K562 (cell line): ENCODE data around the gene NR1D2. TPM values are rescaled to one million over a fixed set of nuclear protein-coding genes. Genes with fewer than 3 reads are reported as not detected.

Experiments used
- BMI1 ChIP-seq: fragments of 150-350 bp; IDR thresholded peaks from 2 replicates; pipeline ENCODE4 v1.6.1; 2014; ENCODE audit warnings: low read length
- CCAR2 ChIP-seq: fragments of 200-400 bp; formaldehyde crosslinking; IDR thresholded peaks from 2 replicates; pipeline ENCODE4 v1.6.1; 2017; ENCODE audit warnings: mild to moderate bottlenecking, low read depth, low read length
- CEBPB ChIP-seq: fragments of 450-650 bp; IDR thresholded peaks from 2 replicates; pipeline ENCODE4 v1.6.1; 2016; ENCODE audit warnings: missing genetic modification characterization, missing compliant biosample characterization
- CHD4 ChIP-seq: fragments of 200-600 bp; sonication (generic); IDR thresholded peaks from 3 replicates; pipeline ENCODE4 v1.6.1; 2012; ENCODE audit warnings: low read depth, mild to moderate bottlenecking, mixed read lengths, low read length, inconsistent platforms; ENCODE audit not compliant: insufficient read depth, insufficient replicate concordance, poor library complexity, severe bottlenecking
- FOXK2 ChIP-seq, 2 experiments: fragments of 450-650 bp; IDR thresholded peaks in 1 of 2; conservative IDR thresholded peaks in 1 of 2; 2 replicates each; pipeline ENCODE4 v1.6.1; 2016; ENCODE audit warnings: low read depth in 2 of 2, mild to moderate bottlenecking in 1 of 2
- FOXM1 ChIP-seq, 2 experiments: fragments of 450-650 bp in 1 of 2; sonication (generic) in 1 of 2; formaldehyde crosslinking in 1 of 2; IDR thresholded peaks; 2 replicates each; pipeline versions ENCODE4 v1.6.1 to v1.9.0; 2017 to 2022; ENCODE audit warnings: low read depth in 2 of 2, mild to moderate bottlenecking in 2 of 2, missing genetic modification reagents in 1 of 2, moderate library complexity in 1 of 2
- HDAC8 ChIP-seq: fragments of 450-650 bp; IDR thresholded peaks from 2 replicates; pipeline ENCODE4 v1.6.1; 2016; ENCODE audit warnings: mild to moderate bottlenecking, missing genetic modification characterization, moderate library complexity, missing compliant biosample characterization
- NFIC ChIP-seq: fragments of 450-650 bp; IDR thresholded peaks from 2 replicates; pipeline ENCODE4 v1.6.1; 2017; ENCODE audit warnings: mild to moderate bottlenecking, inconsistent platforms
- PCBP1 ChIP-seq: fragments of 200-400 bp; formaldehyde crosslinking; IDR thresholded peaks from 2 replicates; pipeline ENCODE4 v1.6.1; 2018; ENCODE audit warnings: mild to moderate bottlenecking, low read depth, low read length; ENCODE audit not compliant: poor library complexity, severe bottlenecking
- POLR2G ChIP-seq: fragments of 200-400 bp; formaldehyde crosslinking; IDR thresholded peaks from 2 replicates; pipeline ENCODE4 v1.6.1; 2017; ENCODE audit warnings: low read depth, mild to moderate bottlenecking, antibody characterized with exemption, low read length, moderate library complexity
- RB1 ChIP-seq: fragments of 450-650 bp; IDR thresholded peaks from 2 replicates; pipeline ENCODE4 v1.6.1; 2017; ENCODE audit warnings: low read depth, mild to moderate bottlenecking
- RBM22 ChIP-seq: fragments of 200-400 bp; formaldehyde crosslinking; IDR thresholded peaks from 2 replicates; pipeline ENCODE4 v1.6.1; 2018; ENCODE audit warnings: low read length, low read depth; ENCODE audit not compliant: poor library complexity, severe bottlenecking
- SMARCA4 ChIP-seq: fragments of 450-650 bp; IDR thresholded peaks from 2 replicates; pipeline ENCODE4 v1.6.1; 2016
- SMARCB1 ChIP-seq: IDR thresholded peaks from 2 replicates; pipeline ENCODE4 v1.6.1; 2011; ENCODE audit warnings: improper control_type of control experiment, low read depth; ENCODE audit not compliant: insufficient read length
- SRSF3 ChIP-seq: fragments of 200-400 bp; formaldehyde crosslinking; IDR thresholded peaks from 2 replicates; pipeline ENCODE4 v1.6.1; 2016; ENCODE audit warnings: mild to moderate bottlenecking, low read length, moderate library complexity; ENCODE audit not compliant: insufficient read depth
- STAT5A ChIP-seq: IDR thresholded peaks from 2 replicates; pipeline ENCODE4 v1.6.1; 2012; ENCODE audit warnings: low read length, inconsistent platforms, borderline replicate concordance
- TRIM28 ChIP-seq: fragments of 450-650 bp; IDR thresholded peaks from 2 replicates; pipeline ENCODE4 v1.6.1; 2017
- XRCC5 ChIP-seq: fragments of 200-400 bp; formaldehyde crosslinking; IDR thresholded peaks from 2 replicates; pipeline ENCODE4 v1.6.1; 2017; ENCODE audit warnings: low read depth, mild to moderate bottlenecking, low read length
- ZFP36 ChIP-seq: fragments of 150-350 bp; IDR thresholded peaks from 2 replicates; pipeline ENCODE4 v1.6.1; 2018; ENCODE audit warnings: low read length, low read depth; ENCODE audit not compliant: partially characterized antibody
- ZNF707 ChIP-seq: fragments of 250-450 bp; sonication (Bioruptor Pico); conservative IDR thresholded peaks from 2 replicates; pipeline ENCODE4 v1.8.0; 2022; ENCODE audit warnings: inconsistent platforms, mild to moderate bottlenecking, moderate library complexity
- ZSCAN32 ChIP-seq: fragments of 450-650 bp; formaldehyde crosslinking; IDR thresholded peaks from 2 replicates; pipeline ENCODE4 v1.4.0; 2020; ENCODE audit warnings: mild to moderate bottlenecking, moderate library complexity
- polyA plus RNA-seq, 8 experiments: library from polyadenylated mRNA; depleted of rRNA in 4 of 8; stranded (reverse) in 5 of 8; unstranded in 3 of 8; fragments of >200 nt; fragmentation: Nextera tagmentation in 2 of 8; fragmentation: Illumina TruSeq in 1 of 8; extraction: Ambion mirVana in 2 of 8; extraction: Trizol in 1 of 8; gene quantifications; 2 replicates each; pipeline versions ENCODE4 v1.2.1 to v1.2.3, GENCODE V29; 2011 to 2014; ENCODE audit warnings: inconsistent platforms in 1 of 8, missing spikeins in 1 of 8
- total RNA-seq, 7 experiments: library from RNA; depleted of rRNA in 6 of 7; stranded (reverse); fragments of >200 nt in 6 of 7; fragmentation: Illumina TruSeq in 2 of 7; extraction: Trizol in 2 of 7; gene quantifications; 2 replicates each; pipeline versions ENCODE4 v1.2.1 to v1.2.3, GENCODE V29; 2011 to 2021; ENCODE audit warnings: low replicate concordance in 1 of 7
- TF ChIP-seq, protein P1 (sequence below): sonication (generic); formaldehyde crosslinking; IDR thresholded peaks from 2 replicates; pipeline ENCODE4 v1.8.1; 2023; ENCODE audit warnings: mild to moderate bottlenecking, missing genetic modification reagents
- TF ChIP-seq, protein P2 (sequence below): sonication (generic); formaldehyde crosslinking; IDR thresholded peaks from 2 replicates; pipeline ENCODE4 v1.8.0; 2022; ENCODE audit warnings: missing genetic modification reagents, mild to moderate bottlenecking, moderate library complexity, borderline replicate concordance
- TF ChIP-seq, protein P3 (sequence below): sonication (generic); formaldehyde crosslinking; IDR thresholded peaks from 2 replicates; pipeline ENCODE4 v1.8.0; 2023; ENCODE audit warnings: mild to moderate bottlenecking, missing genetic modification reagents
- TF ChIP-seq, protein P4 (sequence below): sonication (generic); formaldehyde crosslinking; IDR thresholded peaks from 2 replicates; pipeline ENCODE4 v1.9.0; 2022; ENCODE audit warnings: mild to moderate bottlenecking, missing genetic modification reagents

The NR1D2 gene
- total and polyA plus RNA-seq, 9 of the 15 experiments (the other 6 are each of a cell fraction or from before 2014, with no cell fraction given) = 1.2 to 5.5 (median 2.9) TPM

DNA sequence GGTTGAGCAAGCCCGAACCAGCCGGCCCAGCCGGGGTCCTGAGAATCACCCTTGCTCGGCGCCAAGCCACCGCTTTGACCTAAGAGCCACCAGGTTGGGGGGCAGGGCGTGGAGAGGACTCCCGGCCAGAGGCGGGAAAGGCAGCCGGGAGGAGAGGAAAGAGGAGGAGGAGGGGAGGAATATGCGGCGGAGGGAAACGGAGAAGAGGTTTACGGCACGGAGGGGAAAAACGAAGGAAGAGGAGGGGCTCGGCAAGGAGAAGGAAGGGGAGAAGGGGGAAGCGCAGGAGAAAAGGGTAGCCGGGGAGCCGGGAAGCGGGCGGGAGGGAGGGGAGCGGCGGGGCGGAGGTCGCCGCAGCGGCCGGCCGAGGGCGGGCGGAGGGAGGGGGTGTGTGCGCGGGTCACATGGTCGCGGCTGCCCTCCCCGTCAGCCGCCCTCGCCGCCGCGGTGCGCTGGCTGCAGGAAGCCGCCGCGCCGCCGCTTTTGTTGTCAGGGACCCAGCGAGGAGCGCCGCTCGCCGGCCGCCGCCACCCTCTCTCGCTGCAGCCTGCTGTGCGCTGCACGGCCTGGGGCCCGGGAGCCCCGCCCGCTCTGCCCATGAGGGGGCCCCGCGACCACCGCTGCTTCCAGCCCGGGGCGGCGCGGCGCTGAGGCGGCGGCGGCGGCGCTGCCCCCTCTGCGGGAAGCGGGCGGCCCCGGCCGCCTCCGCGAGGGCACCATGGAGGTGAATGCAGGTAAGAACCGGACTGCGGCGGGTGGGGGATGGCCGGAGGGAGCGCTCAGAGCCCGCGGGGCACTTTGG is at the start of gene NR1D2 (continued):
- TF ChIP-seq SRSF3 = no peak
- no peak for TF ChIP-seq RBM22
- TF ChIP-seq CHD4 = no peak
- peak; percentile 53 for TF ChIP-seq RB1
- TF ChIP-seq BMI1 = no peak
- TF ChIP-seq SMARCA4 = peak; percentile 68; the same call in 1 of the 2 replicates
- TF ChIP-seq, protein P1, sequence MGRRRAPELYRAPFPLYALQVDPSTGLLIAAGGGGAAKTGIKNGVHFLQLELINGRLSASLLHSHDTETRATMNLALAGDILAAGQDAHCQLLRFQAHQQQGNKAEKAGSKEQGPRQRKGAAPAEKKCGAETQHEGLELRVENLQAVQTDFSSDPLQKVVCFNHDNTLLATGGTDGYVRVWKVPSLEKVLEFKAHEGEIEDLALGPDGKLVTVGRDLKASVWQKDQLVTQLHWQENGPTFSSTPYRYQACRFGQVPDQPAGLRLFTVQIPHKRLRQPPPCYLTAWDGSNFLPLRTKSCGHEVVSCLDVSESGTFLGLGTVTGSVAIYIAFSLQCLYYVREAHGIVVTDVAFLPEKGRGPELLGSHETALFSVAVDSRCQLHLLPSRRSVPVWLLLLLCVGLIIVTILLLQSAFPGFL (CRISPR knock-in tag) = no peak
- TF ChIP-seq, protein P2, sequence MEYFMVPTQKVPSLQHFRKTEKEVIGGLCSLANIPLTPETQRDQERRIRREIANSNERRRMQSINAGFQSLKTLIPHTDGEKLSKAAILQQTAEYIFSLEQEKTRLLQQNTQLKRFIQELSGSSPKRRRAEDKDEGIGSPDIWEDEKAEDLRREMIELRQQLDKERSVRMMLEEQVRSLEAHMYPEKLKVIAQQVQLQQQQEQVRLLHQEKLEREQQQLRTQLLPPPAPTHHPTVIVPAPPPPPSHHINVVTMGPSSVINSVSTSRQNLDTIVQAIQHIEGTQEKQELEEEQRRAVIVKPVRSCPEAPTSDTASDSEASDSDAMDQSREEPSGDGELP = 0 out of 2 replicates have a peak, but pooled peaks have one; percentile 31
- no peak for TF ChIP-seq XRCC5
- peak; percentile 48 for TF ChIP-seq NFIC
- TF ChIP-seq FOXM1 (IDR thresholded peaks at IDR 0.05; ENCODE audit: low read depth) = no peak
- TF ChIP-seq FOXM1 (CRISPR knock-in tag; IDR thresholded peaks at IDR 0.05; ENCODE audit: low read depth) = no peak
- TF ChIP-seq HDAC8 = no peak
- TF ChIP-seq, protein P3, sequence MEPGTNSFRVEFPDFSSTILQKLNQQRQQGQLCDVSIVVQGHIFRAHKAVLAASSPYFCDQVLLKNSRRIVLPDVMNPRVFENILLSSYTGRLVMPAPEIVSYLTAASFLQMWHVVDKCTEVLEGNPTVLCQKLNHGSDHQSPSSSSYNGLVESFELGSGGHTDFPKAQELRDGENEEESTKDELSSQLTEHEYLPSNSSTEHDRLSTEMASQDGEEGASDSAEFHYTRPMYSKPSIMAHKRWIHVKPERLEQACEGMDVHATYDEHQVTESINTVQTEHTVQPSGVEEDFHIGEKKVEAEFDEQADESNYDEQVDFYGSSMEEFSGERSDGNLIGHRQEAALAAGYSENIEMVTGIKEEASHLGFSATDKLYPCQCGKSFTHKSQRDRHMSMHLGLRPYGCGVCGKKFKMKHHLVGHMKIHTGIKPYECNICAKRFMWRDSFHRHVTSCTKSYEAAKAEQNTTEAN (CRISPR knock-in tag) = no peak
- TF ChIP-seq FOXK2 (conservative IDR thresholded peaks at IDR 0.05 in 1 of 2, IDR thresholded peaks at IDR 0.05 in 1 of 2; ENCODE audit: low read depth in 2 of 2) = peak in 1 of 2 experiments; percentile 41; a peak in 2 of 4 replicates
- TF ChIP-seq TRIM28 = no peak
- TF ChIP-seq CEBPB (tag) = no peak
- TF ChIP-seq ZSCAN32 (CRISPR knock-in tag) = no peak
- TF ChIP-seq, protein P4, sequence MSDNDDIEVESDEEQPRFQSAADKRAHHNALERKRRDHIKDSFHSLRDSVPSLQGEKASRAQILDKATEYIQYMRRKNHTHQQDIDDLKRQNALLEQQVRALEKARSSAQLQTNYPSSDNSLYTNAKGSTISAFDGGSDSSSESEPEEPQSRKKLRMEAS (CRISPR knock-in tag) = no peak
- TF ChIP-seq SMARCB1 = no peak
- TF ChIP-seq POLR2G = peak; percentile 77
- TF ChIP-seq PCBP1 = peak; percentile 73
- no peak for TF ChIP-seq ZNF707 (CRISPR knock-in tag)
- no peak for TF ChIP-seq CCAR2
- no peak for TF ChIP-seq STAT5A
- no peak for TF ChIP-seq ZFP36
